OCI-LY3 (cell line): ENCODE results near the gene CCDC102B.

Source experiments
- CTCF ChIP-seq: fragments of 200-600, 300-600 bp; sonication (generic); IDR thresholded peaks from 2 replicates; pipeline ENCODE4 v1.5.1; 2014; ENCODE audit warnings: antibody characterized with exemption, low read length, low read depth
- EZH2phosphoT487 ChIP-seq: fragments of 200-600 bp; shearing (Covaris generic); IDR thresholded peaks from 2 replicates; pipeline ENCODE4 v1.6.1; 2018; ENCODE audit warnings: antibody characterized with exemption, mixed run types, low read depth

- TF ChIP-seq CTCF (no peak), EZH2phosphoT487 (no peak)
These were observed 162.5 kb downstream of the CCDC102B start for GRCh38 chr18:68960355-68960754.
